NCI-H2029 (cell line): ENCODE measurements around the gene CABP2.
"Not testable (repeated sequence)": the region's sequence is repeated elsewhere in the genome, so short reads cannot be mapped to it uniquely, and the experiment has no call there.

Experiments used
- DNase-seq: peaks from one replicate; lab custom pipeline; 2025; lab: John Stamatoyannopoulos, UW

Gene CABP2

DNA sequence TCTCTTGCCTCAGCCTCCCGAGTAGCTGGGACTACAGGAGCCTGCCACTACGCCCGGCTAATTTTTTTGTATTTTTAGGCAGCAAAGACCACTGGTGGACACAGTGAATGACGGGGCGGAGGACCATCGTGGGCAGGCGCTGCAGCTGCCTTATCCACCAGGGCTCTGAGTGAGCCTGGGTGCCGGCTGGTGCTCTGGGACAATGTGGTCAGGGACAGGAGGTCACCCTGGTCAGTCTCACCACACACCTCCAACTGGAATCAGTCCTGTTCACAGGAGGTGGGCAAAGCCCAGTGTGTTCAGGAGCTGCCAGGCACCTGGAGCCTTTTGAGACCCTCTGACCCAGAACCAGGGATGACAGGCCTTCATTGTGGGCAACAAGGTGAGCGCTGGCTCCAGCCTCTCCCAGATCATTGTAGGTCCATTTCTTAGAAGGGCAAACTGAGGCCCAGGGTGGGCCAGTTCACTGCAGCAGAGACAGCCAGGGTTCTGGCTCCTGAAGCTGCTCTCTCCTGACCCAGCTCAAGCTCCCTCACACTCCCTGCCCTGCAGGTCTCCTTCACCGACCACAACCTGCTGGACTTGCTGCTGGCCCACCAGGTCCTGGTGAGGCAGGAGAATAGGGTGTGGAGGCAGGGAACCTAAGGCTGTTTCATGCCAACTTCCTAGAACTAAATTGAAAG is 15.7 kb upstream of the CABP2 start:
- no peak for DNase-seq

DNA sequence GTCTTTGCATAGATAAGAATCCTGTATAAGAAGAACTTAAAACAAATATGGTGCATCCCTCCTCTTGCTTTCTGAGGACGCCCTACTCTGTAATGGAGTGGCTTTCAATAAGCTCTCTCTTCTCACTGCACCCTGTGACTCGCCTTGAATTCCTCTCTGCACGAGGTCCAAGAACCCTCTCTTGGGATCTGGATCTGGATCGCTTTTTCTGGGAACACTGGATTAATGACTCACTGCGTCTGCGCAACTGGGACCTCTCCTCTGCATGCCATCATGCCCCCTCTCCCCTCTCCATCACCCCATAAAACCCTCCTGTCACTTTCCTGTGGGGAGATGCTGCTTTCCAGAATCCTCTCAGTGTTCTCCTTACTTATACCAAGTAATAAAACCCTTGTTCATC is 15.1 kb upstream of the CABP2 start:
- DNase-seq = no peak

DNA sequence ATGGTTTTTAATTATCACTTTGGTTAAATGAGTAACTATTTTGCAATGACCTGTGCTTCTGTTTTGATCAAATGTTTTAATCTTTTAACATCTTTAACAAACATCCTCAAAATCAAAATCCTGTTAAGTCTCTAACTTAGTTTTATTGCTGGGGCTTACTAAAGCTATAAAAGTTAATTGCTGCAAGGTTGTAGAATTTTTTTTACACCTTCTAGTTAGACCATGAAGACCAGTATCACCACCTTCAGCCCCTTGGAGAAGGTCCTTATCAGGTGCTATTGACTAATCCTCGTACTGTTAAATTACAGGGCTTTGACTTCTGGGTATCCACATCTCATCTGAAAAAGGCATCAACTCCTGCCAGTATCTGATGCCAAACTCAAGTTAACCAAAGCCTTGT is 12.3 kb upstream of the CABP2 start:
- no peak for DNase-seq

DNA sequence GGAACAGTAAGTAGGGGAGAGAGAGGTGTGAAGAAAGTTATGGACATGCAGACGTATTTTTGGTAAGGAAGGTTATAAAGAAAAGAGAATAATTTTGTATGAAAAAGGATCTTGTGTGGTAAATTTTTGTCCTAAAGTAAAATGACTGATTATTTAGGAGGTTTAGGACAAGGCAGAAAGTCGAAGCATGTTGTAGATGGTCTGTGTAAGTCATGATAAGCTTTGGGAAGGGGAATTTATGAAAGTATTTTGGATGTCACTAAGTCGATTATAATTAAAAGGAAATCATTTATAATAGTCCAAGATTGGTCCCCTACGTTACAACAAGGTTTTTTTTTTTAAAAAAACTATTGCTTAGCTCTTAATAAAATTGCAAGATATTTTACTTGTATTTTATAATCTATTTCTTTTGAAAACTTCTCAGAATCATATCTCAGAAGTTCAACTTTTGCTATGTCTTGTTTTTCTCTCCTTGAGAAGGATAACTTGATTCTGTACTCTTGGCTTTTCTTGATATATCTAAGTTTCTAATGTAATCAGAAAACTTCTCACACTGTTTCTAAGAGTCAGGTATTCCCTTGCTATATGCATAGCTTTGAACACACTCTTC is 10.9 kb upstream of the CABP2 start:
- no peak for DNase-seq

DNA sequence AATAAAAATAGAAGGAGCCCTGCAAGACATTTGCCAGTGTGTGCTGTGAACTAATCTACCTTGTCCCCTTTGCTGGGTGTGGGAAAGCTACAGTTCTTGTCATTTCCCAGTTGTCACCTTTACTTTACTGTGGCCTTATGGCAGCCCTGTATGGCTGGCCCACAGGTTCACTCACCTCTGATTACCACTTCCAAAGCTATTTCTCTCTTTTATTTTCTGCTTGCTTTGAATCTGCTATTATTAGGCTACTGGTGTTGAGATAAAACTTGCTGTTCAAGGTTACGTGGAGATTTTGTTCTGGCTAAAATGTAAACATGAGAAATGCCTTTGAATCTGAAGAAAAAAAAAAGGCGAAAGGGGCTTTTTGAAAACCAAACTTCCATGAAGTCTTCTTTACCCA is 9.6 kb upstream of the CABP2 start:
- no peak for DNase-seq

DNA sequence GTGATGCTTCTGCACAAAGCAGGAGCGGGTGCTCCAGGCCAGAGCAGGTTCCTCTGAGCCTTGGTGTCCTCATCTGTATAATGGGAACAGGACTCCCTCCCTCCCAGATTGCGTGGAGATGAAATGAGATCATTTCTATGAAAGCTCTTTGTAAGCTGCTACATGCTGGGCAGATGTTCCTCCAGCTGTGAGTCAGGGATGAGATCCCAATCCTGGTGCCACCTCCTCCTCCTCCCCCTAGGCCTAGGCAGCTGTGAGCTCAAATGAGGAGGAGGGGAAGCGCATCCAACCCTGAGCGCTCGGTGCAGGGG is 7.0 kb upstream of the CABP2 start:
- no peak for DNase-seq

DNA sequence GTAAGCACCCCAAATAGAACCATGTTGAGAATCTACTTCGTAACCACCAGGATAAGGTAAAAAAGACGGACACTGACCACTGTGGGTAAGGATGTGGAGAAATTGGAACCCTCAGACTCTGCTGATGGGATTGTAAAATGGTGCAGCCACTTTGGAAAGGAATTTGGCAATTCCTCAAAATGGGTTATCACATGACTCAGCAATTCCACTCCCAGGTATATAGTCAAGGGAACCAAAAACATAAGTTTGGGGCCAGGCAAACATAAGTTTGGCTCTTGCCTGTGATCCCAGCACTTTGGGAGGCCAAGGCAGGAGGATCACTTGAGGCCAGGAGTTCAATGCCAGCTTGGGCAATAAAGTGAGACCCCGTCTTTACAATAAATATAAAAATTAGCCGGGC is 5.1 kb upstream of the CABP2 start:
- DNase-seq = no peak

DNA sequence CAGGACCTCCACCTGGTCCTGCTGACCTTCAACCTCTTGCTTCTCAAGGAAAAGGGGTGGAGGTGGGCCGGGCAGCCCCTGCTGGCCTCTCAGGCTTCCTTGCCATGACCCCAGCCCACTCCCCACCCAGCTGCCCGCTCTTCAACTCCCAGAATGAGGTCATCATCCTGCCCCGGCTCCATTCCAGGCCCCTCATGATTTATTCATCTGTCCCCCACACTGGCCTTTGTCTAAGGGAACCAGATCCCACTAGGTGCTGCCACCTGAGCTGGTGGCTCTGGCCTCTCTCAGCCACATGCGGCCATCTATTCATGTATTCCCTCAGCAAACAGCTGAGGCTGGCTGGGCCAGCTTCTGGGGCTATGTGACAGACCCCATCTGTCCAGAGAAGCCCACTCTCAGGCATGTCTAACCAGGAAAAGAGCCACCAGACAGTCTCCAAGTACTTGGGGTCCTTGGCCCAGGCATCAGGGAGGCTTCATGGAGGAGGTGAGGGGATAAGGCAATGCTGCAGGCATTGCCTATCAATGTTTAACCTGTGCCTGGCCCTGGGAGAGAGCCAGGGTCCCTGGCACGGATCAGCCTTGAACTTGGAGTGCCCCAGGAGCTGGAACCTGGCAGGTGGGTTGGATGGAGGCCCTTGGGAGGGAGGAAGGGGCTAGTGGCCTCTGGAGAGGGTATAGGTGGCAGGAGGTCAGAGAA is 2.2 kb upstream of the CABP2 start:
- no peak for DNase-seq

DNA sequence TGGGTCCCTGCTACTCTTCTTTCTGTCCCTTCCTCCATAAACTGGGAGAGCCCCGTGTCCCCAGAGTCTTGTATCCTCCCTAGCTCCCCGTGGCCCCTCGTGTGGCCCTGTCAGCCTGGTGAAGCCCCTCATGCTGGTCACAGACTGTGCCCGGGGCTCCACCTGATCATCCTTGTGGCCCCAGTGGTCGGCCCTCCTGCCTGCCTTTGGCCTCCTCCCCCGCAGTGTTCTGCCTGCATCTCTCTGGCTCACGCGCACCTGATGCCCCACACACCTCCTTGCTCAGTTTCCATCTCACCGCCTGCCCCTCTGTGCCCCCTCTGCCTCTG is 1.2 kb upstream of the CABP2 start:
- no peak for DNase-seq

DNA sequence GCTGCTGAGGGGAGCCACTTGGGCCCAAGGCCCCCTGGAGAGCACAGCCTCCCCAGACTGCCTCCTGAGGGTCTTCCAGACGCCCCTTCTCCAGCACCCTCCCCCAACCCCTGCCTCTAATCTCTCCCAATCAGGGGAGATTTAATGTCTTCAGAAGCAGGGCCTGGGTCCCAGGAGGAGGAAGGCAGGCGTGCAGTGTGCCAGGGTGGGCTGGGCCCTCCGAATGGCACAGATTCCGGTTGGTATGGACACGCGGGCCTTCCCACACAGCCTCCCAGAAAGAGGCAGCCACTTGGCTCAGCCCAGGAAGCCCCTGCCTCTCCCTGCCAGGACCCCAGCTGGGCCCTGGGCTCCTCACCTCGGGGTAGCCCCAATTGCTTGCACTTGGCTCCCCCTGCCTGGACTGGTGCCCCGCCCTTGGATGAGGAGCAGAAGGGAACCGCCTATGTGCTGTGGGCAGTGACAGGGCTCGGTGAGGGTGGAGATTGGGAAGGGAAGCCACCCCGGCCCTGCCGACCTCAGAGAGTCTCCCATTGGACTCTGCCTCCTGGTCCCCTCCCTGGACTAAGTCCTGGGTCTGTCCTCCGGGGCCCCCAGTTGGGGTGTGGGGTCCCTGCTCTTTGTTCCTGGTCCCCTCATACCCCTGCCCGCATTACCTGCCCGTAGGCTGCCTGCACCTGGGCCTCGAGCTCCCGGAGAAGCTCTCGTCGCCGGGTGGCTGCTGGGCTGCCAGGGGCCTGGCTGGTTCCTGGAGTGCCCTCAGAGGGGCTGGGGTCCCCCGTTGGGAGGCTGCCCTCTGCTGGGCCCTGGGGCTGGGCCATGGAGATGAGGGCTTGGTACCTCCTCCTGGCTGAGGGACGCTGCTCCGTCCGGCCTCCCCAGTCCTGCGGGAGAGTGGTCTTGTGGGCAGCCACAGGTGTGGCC is 572 bp upstream of the CABP2 start:
- DNase-seq = no peak

DNA sequence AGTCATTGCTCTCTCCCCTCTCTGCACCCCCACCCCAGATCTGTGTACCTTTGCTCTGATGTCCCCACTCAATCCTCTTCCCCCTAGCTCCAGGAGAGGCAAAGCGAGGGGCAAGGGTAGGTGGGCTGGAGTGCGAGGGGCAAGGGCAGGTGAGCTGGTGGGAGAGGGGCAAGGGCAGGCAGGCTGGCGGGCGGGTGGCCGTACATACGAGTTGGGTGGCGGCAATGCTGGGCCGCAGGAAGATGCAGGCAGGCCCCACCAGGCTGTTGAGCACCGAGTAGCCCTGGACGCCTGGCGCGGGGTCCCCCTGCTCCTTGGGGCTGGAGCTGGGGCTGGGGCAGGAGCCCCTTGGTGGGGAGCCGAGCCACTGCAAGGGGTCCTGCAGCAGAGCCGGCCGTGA is 908 bp downstream of the CABP2 start:
- no peak for DNase-seq

DNA sequence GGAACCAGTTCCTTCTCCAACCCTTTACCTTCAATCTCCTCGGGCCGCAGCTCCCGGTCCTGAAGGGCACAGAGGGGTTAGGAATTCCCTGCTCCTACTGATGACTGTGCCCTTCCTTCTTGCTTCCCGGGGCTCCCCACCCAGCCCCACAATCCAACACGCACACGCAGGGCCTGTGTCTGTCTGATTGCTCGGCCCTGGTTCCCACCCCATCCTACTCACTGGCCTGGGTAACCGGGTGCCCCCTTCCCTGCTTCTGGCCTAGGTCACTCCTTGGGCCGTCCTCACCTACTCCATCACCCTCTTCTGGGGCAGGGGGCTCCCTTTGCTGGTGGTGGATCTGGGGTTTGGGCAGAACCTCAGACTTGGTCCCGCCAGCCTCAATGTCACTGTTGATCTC is 1.3 kb downstream of the CABP2 start:
- DNase-seq = no peak

DNA sequence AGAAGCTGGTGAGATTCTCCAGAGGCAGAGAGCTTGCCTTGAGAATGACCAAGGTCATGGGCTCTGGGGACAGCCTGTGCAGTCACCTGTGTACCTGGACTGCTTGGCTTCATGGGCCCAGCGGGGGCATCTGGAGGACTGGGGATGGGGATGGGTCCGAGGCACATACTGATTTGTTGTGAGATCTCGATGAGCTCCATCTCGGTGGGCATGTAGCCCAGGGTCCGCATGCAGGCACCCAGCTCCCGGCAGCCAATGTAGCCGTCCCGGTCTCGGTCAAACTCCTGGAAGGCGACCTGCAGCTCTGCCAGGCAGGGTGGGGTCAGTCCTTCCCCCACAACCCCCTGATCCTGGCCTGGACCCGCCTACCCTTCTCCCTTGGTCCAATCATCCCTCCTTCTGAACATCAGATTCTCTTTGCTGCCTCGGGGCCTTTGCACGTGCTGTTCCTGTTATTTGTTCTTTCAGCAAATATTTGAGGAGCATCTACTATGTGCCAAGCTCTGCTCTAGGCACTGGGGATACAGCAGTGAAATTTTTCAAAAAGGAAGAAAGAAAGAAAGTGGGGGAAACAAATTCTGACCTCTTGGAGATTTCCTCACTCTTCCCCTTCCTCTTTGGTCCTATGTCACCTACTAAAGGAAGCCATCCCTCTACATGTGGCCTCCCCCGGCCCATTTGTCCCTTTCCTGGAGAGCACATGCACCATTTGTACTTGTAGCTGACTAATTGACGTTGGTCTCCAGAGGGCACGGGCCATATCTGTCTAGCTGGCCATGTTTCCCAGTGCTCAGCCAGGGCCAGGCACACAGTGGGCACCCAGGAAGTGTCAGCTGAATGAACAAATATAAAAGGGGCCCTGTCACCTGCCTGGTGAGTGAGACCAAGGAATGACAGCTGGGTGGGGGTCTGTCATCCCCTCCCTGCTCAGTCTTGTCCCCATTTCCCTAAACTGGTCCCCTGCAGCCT is 2.1 kb downstream of the CABP2 start:
- no peak for DNase-seq

DNA sequence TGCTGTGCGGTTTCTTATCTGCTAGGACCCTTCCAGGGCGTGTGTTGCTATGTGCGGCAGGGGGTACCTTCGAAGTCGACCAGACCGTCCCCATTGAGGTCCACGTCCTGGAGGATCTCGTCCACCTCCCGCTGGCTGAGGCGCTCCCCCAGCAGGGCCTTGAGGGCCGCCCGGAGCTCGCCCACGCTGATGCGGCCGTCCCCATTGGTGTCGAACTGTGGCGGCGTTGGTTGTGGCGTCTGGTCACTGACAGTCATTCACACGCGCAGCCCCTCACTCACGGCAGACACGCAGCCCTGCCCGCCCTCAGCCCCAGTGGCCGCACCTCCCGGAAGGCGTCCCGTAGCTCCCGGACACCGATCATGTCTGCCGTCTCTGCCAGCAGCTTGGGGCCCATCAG is 3.5 kb downstream of the CABP2 start:
- DNase-seq = no peak

DNA sequence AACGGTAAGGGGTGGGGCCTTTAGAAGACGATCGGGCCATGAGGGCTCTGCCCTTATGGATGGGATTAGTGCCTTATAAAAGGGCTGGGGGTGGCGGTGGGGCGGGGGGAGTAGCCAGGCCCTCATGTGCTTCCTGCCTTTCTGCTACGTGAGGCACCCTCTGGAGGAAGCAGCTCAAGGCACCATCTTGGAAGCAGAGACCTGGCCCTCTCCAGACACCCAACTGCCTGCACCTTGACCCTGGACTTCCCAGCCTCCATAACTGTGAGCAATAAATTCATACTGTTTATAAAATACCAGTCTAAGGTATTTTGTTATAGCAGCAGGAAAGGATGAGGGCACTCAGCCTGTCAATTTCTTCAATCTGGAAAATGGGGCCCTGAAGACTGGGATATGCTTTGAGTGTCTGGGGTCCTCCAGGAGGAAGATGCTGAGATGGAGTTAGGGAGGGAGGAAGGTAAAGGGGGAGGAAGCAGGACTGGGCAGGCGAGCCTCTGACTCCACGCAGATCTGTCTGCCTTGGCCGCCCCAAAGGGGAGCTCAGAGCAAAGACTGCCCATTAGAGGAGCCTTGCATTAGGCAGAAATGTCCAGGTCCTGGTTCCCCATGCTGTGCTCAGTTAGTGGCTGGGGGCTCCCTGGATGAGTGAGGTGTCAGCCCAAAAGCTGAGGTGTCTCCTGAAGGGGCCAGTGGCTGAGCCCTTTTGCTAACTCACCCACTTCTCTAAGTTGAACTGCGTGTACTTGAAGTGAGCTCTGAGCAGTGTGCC is 5.3 kb downstream of the CABP2 start:
- no peak for DNase-seq

DNA sequence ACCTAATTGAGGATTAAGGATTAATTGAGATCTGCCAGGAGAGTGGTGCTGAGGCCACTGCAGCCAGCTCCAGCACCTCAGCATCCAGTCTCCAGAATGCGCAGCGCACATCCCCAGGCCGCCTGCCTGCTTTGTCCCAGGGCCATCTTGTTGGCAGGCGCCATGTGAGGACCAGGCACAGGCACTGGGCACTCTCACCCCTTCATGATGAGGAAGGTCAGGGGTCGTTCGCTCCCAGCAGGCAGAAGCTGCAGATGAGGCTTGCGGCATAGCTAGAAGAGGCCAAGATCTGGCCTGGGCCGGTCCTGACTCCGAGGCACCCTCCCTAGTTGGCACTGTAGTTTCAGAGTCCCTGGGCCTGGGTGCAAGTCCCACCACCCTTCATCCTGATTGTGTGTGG is 6.4 kb downstream of the CABP2 start:
- DNase-seq = no peak

DNA sequence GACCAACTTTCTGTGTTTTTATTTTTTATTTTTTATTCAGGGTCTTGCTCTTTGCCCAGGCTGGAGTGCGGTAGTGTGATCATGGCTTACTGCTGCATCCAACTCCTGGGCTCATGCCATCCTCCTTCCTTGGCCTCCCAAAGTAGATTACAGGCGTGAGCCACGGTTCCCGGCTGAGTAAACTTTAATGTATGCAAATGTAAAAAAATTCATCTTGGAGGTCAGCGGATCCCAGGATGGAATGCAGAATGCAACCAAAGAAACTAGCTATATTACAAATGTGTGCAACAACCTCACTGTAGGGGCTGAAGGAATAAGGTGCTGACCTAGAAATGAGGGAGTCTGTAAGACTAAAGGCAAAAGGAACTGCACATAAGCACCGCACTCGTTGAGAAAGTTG is 9.1 kb downstream of the CABP2 start:
- DNase-seq = no peak

DNA sequence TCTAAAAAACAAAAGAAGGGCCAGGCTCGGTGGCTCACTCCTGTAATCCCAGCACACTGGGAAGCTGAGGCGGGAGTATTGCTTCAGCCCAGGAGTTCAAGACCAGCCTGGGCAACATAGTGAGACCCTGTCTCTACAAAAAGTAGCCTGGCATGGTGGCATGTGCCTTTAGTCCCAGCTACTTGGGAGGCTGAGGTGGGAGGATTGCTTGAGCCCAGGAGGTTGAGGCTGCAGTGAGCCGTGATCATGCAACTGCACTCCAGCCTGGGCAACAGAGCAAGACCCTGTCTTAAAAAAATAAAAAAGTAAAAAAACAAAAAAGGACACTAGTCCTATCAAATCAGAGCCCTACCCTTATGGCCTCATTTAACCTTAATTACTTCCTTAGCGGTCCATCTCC is 11.7 kb downstream of the CABP2 start:
- DNase-seq = not testable (repeated sequence)

DNA sequence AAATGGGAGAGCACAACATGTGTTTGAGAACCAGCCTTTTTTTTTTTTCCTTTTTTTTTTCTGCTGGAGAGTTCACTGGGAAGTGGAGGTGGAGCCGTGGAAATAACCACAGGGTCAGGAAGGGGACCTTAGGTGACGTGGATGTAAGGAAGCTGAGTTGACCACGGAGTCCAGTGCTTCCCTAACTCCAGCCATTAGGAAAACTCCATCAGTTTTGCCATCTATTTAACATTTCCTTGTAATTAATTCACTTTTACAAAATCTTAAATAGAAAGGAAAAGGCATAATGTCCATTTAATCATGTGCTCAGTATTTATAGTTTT is 13.3 kb downstream of the CABP2 start:
- no peak for DNase-seq

DNA sequence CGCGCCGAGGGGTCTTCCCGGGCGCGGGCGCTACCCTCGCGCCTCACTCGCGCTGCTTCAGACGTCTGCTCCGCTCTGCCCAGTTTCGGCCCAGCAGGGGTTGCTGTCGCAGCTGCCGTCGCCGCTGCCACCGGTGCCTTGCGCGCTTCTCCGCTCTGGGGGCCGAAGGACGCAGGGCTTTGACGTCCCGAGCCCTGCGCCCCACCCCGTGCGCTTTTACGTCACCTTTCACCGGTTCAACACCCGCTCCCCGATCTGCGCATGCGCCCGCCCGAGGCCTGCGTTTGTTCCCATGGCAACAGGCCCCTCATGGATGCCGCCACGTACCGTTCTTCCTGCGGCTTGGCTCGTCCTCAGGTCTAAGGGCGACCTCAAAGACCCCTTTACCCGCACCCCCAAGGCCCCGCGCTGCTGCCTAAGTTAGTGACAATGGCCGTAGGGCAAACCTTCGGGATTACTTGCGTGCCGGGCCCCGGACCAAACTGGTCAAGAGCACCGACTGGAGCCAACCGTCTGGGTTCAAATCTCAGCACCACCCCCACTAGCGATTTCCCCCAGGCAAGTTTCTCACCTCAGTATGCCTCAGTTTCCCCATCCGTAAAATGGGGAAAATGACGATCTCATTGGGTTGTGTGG is 14.6 kb downstream of the CABP2 start:
- DNase-seq = peak; percentile 96
